HG03432 (cell line): ENCODE measurements around the gene NOP58.
"Not testable (repeated sequence)": the region's sequence is repeated elsewhere in the genome, so short reads cannot be mapped to it uniquely, and the experiment has no call there.

Experiments used
- ATAC-seq: cut with Tn5 transposase; IDR thresholded peaks from one replicate; pipeline ENCODE4 v1.9.1; 2021; ENCODE audit warnings: mild to moderate bottlenecking, moderate library complexity; ENCODE audit not compliant: unreplicated experiment

NOP58 gene

GRCh38 chr2:202299712-202300111 lies 34.1 kb downstream of the NOP58 start:
- peak; percentile 91 for ATAC-seq

- no peak for ATAC-seq
Measured at GRCh38 chr2:202306034-202306433, 40.5 kb downstream of the NOP58 start.

- ATAC-seq, result no peak
Measured at GRCh38 chr2:202307690-202308089, 42.1 kb downstream of the NOP58 start.

- ATAC-seq, result no peak
Measured at GRCh38 chr2:202311823-202312388, 46.3 kb downstream of the NOP58 start.

- ATAC-seq, result no peak
Measured at GRCh38 chr2:202314116-202314515, 48.6 kb downstream of the NOP58 start.

- no peak for ATAC-seq
Measured at GRCh38 chr2:202317080-202317857, 51.7 kb downstream of the NOP58 start.

- ATAC-seq, result not testable (repeated sequence)
Measured at GRCh38 chr2:202320362-202320761, 54.8 kb downstream of the NOP58 start.

- no peak for ATAC-seq
Measured at GRCh38 chr2:202322435-202322834, 56.9 kb downstream of the NOP58 start.

- no peak for ATAC-seq
Measured at GRCh38 chr2:202327858-202328257, 62.3 kb downstream of the NOP58 start.

- no peak for ATAC-seq
Measured at GRCh38 chr2:202335791-202336467, 70.4 kb downstream of the NOP58 start.

GRCh38 chr2:202337151-202337550 lies 71.6 kb downstream of the NOP58 start:
- ATAC-seq, result no peak

- no peak for ATAC-seq
Measured at GRCh38 chr2:202337706-202338346, 72.3 kb downstream of the NOP58 start.

GRCh38 chr2:202339071-202339870 lies 73.7 kb downstream of the NOP58 start:
- ATAC-seq, result no peak

GRCh38 chr2:202344178-202344577 lies 78.6 kb downstream of the NOP58 start:
- no peak for ATAC-seq

- no peak for ATAC-seq
Measured at GRCh38 chr2:202346180-202346579, 80.6 kb downstream of the NOP58 start.
